Stimulated activated CD4-positive, alpha-beta T cell treated with anti-CD3 and anti-CD28 coated beads, Interleukin-1b, Interleukin-23, amount 100 ng/mL, for 48 hours (primary cell): ENCODE measurements around the gene GTF3C2.
"Not testable (repeated sequence)": the region's sequence is repeated elsewhere in the genome, so short reads cannot be mapped to it uniquely, and the experiment has no call there.

ENCODE experiments used
- DNase-seq: peaks from one replicate; pipeline ENCODE4 v3.0.0-alpha.2; 2020

GTF3C2 gene

GRCh38 chr2:27372937-27373336 lies 16.4 kb upstream of the GTF3C2 start:
- DNase-seq: no peak

- DNase-seq: peak; percentile 12
Measured at GRCh38 chr2:27370816-27371620, 14.5 kb upstream of the GTF3C2 start.

GRCh38 chr2:27370026-27370815 lies 13.7 kb upstream of the GTF3C2 start, which contains the start of the genes EIF2B4 and SNX17:
TSS of gene EIF2B4 (minus strand) at chr2:27370338. CDS start at chr2:27370314, 24 bp downstream.
TSS of gene SNX17 (plus strand) at chr2:27370616. CDS start at chr2:27370744, 128 bp downstream.
- DNase-seq: peak; percentile 99

GRCh38 chr2:27369471-27370025 lies 13.0 kb upstream of the GTF3C2 start:
- DNase-seq: no peak

- no peak for DNase-seq
Measured at GRCh38 chr2:27363933-27364332, 7.4 kb upstream of the GTF3C2 start.

GRCh38 chr2:27362678-27363420 lies 6.3 kb upstream of the GTF3C2 start:
- DNase-seq: no peak

- DNase-seq: no peak
Measured at GRCh38 chr2:27356056-27356381, 545 bp downstream of the GTF3C2 start.

- DNase-seq: no peak
Measured at GRCh38 chr2:27354597-27354927, 2.0 kb downstream of the GTF3C2 start.

GRCh38 chr2:27353762-27354596 lies 2.6 kb downstream of the GTF3C2 start:
- no peak for DNase-seq

- not testable (repeated sequence) for DNase-seq
Measured at GRCh38 chr2:27353386-27353761, 3.2 kb downstream of the GTF3C2 start.

- no peak for DNase-seq
Measured at GRCh38 chr2:27351802-27352598, 4.6 kb downstream of the GTF3C2 start.

- DNase-seq: no peak
Measured at GRCh38 chr2:27350106-27350693, 6.4 kb downstream of the GTF3C2 start.

- no peak for DNase-seq
Measured at GRCh38 chr2:27347641-27348040, 8.9 kb downstream of the GTF3C2 start.

- no peak for DNase-seq
Measured at GRCh38 chr2:27336173-27336572, 20.4 kb downstream of the GTF3C2 start.

- DNase-seq: no peak
Measured at GRCh38 chr2:27335311-27335710, 21.3 kb downstream of the GTF3C2 start.

GRCh38 chr2:27324720-27325119 lies 31.8 kb downstream of the GTF3C2 start:
- no peak for DNase-seq

GRCh38 chr2:27323596-27324285 lies 32.8 kb downstream of the GTF3C2 start:
- DNase-seq: no peak

- peak; percentile 88 for DNase-seq
Measured at GRCh38 chr2:27322766-27323595, 33.6 kb downstream of the GTF3C2 start, which contains the start of gene MPV17. TSS of gene MPV17 (minus strand) at chr2:27323097. CDS start at chr2:27322517, 580 bp downstream.

- no peak for DNase-seq
Measured at GRCh38 chr2:27322301-27322765, 34.2 kb downstream of the GTF3C2 start.
